Measurements from ENCODE around the gene CPTP.

CPTP gene

DNA sequence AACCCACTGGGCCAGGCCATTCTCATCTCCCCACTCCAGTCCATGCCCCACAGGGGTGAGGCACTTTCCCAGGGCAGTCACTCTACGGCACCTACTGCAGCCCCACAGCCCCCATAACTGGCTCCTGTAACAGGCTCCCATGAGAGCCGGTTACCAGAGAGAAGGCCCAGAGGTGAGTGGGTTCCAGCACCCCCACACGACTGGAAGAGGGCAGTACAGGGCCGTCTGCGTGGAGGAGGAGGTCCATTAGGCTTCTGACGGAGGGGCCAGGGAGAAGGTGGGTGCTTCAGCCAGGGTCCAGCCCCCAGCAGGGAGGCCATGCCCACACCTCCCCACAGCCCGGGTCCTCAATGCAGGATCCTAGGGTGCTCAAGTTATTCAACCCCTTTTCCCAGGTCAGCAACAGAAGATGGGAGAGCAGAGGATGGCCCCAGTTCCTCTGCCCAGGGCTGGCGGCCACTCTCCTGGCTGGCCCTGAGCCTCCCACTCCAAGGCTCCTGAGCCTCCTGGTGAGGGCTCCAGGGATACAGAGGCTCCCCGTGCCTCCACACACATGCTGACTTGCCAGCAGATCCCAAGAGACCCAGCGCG, 18.4 kb upstream of the CPTP start:
- TF ChIP-seq, protein P1, sequence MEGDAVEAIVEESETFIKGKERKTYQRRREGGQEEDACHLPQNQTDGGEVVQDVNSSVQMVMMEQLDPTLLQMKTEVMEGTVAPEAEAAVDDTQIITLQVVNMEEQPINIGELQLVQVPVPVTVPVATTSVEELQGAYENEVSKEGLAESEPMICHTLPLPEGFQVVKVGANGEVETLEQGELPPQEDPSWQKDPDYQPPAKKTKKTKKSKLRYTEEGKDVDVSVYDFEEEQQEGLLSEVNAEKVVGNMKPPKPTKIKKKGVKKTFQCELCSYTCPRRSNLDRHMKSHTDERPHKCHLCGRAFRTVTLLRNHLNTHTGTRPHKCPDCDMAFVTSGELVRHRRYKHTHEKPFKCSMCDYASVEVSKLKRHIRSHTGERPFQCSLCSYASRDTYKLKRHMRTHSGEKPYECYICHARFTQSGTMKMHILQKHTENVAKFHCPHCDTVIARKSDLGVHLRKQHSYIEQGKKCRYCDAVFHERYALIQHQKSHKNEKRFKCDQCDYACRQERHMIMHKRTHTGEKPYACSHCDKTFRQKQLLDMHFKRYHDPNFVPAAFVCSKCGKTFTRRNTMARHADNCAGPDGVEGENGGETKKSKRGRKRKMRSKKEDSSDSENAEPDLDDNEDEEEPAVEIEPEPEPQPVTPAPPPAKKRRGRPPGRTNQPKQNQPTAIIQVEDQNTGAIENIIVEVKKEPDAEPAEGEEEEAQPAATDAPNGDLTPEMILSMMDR (conservative IDR thresholded peaks at IDR 0.05; ENCODE audit: low read depth, low read length): 0 out of 2 replicates have a peak, but pooled peaks have one; percentile 14
- peak overlapping the region; percentile 77 for H3K27ac ChIP-seq
- H3K79me2 ChIP-seq (ENCODE audit: insufficient read depth, low read depth): peaks cover 35% of the 10 kb centered on the region
- H2AFZ ChIP-seq (ENCODE audit: low read depth): peak overlapping the region; percentile 42; the same call in 1 of the 2 replicates
- peak overlapping the region; percentile 78 for H3K4me2 ChIP-seq
- H3K9ac ChIP-seq: peak overlapping the region; percentile 59
- no peaks in the 10 kb centered on the region for H3K36me3 ChIP-seq (ENCODE audit: insufficient read depth)
- H3K4me3 ChIP-seq (IDR thresholded peaks at IDR 0.05; ENCODE audit: insufficient read depth, low read depth, low read length): peak overlapping the region; percentile 69
- H4K20me1 ChIP-seq (ENCODE audit: insufficient read depth): no peaks in the 10 kb centered on the region
- H3K27me3 ChIP-seq (ENCODE audit: insufficient read depth, low read depth): no peaks in the 10 kb centered on the region
- H3K4me1 ChIP-seq (ENCODE audit: low read depth, poor library complexity, severe bottlenecking): peaks cover 17% of the 10 kb centered on the region

DNA sequence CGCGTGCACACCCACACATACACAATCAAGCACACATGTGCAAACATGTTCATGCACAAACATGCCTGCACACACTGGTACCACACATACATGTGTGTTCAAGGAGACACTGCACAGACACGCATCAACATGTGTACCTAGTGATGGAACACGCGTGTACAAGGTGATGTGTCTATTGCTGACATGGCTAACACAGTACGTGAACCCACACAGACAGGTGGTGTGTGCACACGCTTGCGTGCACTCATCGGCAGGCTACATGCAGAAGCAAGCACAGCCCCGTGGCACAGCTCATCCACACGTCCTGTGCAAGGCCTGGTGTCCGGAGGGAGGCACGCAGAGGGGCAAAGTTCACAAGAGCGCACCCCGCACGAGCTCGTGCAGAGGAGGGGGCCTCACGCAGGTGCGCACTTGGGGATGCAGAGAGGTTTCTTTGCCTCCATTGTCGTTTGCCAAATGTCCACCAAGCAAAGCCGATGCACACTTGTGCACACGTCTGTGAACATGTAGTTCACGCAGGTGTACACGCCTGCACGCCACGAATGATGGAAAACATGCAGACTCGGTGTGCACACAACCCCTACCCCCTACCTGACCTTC, 17.8 kb upstream of the CPTP start:
- peaks cover 17% of the 10 kb centered on the region for H3K4me1 ChIP-seq (ENCODE audit: low read depth, poor library complexity, severe bottlenecking)
- TF ChIP-seq, protein P1 (conservative IDR thresholded peaks at IDR 0.05; ENCODE audit: low read depth, low read length): no peak
- H3K79me2 ChIP-seq (ENCODE audit: insufficient read depth, low read depth): peaks cover 35% of the 10 kb centered on the region
- H3K36me3 ChIP-seq (ENCODE audit: insufficient read depth): no peaks in the 10 kb centered on the region
- H2AFZ ChIP-seq (ENCODE audit: low read depth): no peak overlapping the region; the same call in 1 of the 2 replicates
- peak overlapping the region; percentile 47; the same call in 1 of the 2 replicates for H3K27ac ChIP-seq
- H3K27me3 ChIP-seq (ENCODE audit: insufficient read depth, low read depth): no peaks in the 10 kb centered on the region
- peak overlapping the region; percentile 69 for H3K4me3 ChIP-seq (IDR thresholded peaks at IDR 0.05; ENCODE audit: insufficient read depth, low read depth, low read length)
- H3K4me2 ChIP-seq: peak overlapping the region; percentile 78
- peak overlapping the region; percentile 59 for H3K9ac ChIP-seq
- no peaks in the 10 kb centered on the region for H4K20me1 ChIP-seq (ENCODE audit: insufficient read depth)

DNA sequence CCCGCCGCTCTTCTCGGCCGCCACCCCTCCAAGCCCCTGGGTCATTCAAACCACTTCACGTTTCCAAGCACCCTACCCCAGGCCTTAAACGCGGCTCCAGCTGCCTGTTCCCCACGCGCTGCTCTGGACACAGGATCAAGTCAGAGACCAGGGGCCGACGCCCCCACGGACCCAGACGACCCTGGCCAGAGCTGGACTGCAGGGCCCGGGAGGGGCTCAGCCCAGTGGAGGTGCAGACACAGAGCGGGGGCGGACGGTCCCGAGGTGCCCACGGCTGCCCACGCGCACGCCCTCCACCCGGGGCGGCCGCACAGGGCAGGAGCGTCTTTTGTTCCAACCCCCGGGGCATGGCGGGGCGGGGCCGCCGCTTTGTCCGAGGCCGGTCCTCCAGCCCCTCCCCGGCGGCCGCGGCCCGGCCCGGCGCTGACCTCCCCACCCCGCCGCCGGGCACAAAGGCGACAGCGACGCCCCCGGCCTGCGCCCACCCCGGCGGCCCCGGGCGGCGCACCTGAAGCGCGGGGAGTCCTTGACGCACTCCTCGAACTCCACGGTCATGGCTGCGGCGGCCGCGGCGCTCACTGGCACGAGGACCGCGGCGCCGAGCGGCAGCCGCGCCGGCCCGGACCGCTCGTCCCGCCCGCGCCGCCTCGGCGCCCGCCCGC, 17.2 kb upstream of the CPTP start:
- Histone ChIP-seq H4K20me1 (ENCODE audit: insufficient read depth) (no peaks in the 10 kb centered on the region), H3K27me3 (ENCODE audit: insufficient read depth, low read depth) (no peaks in the 10 kb centered on the region), H3K4me3 (IDR thresholded peaks at IDR 0.05; ENCODE audit: insufficient read depth, low read depth, low read length) (peak overlapping the region; percentile 34), H2AFZ (ENCODE audit: low read depth) (peak overlapping the region; percentile 30; the same call in 1 of the 2 replicates), H3K79me2 (ENCODE audit: insufficient read depth, low read depth) (peaks cover 35% of the 10 kb centered on the region), H3K4me1 (ENCODE audit: low read depth, poor library complexity, severe bottlenecking) (peaks cover 17% of the 10 kb centered on the region), H3K4me2 (peak overlapping the region; percentile 78), H3K36me3 (ENCODE audit: insufficient read depth) (no peaks in the 10 kb centered on the region), H3K9ac (peak overlapping the region; percentile 59), H3K27ac (peak overlapping the region; percentile 47)
- TF ChIP-seq, protein P1 (conservative IDR thresholded peaks at IDR 0.05; ENCODE audit: low read depth, low read length): no peak

DNA sequence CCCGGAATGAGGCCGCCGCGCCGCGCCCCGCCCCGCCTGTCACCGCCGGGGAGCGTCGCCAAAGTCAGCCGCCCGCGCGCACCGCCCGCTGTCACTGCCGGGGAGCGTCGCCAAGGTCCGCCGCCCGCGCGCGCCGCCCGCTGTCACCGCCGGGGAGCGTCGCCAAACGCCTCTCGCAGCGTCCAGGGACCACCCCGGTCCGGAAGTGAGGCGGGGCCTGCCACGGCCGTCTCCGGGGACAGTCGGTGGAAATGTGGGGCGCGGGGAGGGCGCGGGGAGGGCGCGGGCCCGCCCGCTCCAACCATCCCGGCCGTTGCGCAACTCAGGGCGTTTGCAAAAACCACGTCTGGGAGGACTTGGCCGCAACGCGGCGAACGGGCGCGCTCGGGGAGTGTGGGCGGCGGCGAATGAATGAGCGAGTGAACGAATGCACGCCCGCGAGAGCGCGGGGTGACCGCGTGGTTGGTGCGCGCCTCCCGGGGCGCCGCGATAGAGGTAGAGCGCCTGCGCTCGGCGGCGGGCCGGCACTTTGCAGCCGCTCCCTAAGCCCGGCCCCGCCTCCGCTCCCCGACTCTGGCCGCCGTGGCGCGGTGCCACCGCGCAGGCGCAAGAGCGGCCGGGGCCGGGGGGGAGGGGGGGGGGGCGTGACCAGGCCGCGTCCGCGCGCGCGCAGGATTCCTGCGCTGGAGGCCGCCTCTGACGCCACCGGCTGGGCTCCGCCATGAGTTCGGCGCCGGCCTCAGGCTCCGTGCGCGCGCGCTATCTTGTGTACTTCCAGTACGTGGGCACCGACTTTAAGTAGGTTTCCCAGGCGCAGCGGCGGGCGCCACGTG, 16.5 kb upstream of the CPTP start, which contains the start of the genes ACAP3 and PUSL1:
Gene ACAP3 (minus strand): TSS at position 8 of the 833 bp plus-strand sequence. CDS start 115 bp downstream, outside the sequence.
Gene PUSL1 (plus strand): TSS at position 675 of the 833 bp plus-strand sequence. CDS start 47 bp downstream, at position 722.
- Histone ChIP-seq H2AFZ (ENCODE audit: low read depth) (peak within 1 kb of the TSS; percentile 79), H3K4me2 (peak within 1 kb of the TSS; percentile 80), H3K27ac (peak within 1 kb of the TSS; percentile 87), H3K4me3 (IDR thresholded peaks at IDR 0.05; ENCODE audit: insufficient read depth, low read depth, low read length) (peak within 1 kb of the TSS; percentile 69), H3K27me3 (ENCODE audit: insufficient read depth, low read depth) (no peaks in the 10 kb centered on the region), H4K20me1 (ENCODE audit: insufficient read depth) (no peaks in the 10 kb centered on the region), H3K9ac (peak within 1 kb of the TSS; percentile 89), H3K79me2 (ENCODE audit: insufficient read depth, low read depth) (peaks cover 35% of the 10 kb centered on the region), H3K4me1 (ENCODE audit: low read depth, poor library complexity, severe bottlenecking) (peaks cover 17% of the 10 kb centered on the region), H3K36me3 (ENCODE audit: insufficient read depth) (no peaks in the 10 kb centered on the region)
- TF ChIP-seq, protein P1 (conservative IDR thresholded peaks at IDR 0.05; ENCODE audit: low read depth, low read length): no peak

Measured in KMS-11 (cell line).